Stimulated activated CD8-positive, alpha-beta memory T cell treated with anti-CD3 and anti-CD28 coated beads, Interleukin-2, amount 100 ng/mL, for 48 hours (primary cell): Measurements from ENCODE around the gene SSH2.

Experiments used
- DNase-seq, 2 donors: peaks; one replicate each; pipeline ENCODE4 v3.0.0-alpha.2; 2020; ENCODE audit warnings: low read depth in 2 of 2

The SSH2 gene

DNA sequence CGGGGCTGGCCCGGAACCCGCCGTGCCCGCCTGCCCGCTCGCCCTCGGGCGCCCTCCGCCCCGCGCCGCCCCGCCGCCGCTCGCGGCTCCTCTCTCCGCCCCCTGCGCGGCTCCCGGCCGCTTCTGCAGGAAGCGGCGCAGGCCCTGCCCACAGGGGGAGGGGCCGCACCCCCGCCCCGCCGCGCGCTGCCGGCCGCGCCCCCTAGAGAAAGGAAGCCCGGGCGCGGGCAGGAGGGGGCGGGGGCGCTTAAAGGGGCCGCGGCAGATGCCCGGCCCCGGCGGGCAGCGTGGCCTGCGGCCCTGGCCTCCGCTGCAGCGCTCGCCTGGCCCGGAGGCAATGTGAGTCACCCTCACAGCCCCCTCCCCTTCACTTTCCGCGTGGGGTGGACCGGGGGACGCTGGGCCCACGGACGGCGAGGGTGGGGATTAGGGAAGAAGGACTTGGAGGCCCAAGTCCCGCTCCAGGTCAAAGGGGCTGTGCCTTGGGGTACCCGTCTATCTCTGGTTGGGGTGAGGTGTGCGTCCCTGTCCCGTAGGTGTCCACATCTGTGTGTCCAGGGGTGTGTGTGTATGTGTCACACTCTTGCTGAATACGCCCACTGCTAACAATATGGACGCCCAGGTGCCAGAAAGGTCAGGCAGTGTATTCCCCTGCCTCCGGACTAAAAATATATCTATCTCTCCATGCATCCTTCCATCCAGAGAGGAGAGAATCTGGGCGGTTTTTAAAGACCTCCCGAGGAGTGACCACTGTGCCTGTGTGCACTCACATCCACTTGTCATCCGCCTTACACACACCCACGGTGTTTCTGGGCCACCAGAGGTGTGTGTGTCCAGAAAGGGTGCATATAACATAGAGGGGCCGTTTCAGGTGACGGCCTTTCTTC, 340.3 kb downstream of the SSH2 start, which contains the start of gene GIT1:
TSS of gene GIT1 (minus strand) at position 125 of the 887 bp plus-strand sequence. CDS start 270 bp downstream, outside the sequence.
- DNase-seq: peak; percentile 76 to 85

DNA sequence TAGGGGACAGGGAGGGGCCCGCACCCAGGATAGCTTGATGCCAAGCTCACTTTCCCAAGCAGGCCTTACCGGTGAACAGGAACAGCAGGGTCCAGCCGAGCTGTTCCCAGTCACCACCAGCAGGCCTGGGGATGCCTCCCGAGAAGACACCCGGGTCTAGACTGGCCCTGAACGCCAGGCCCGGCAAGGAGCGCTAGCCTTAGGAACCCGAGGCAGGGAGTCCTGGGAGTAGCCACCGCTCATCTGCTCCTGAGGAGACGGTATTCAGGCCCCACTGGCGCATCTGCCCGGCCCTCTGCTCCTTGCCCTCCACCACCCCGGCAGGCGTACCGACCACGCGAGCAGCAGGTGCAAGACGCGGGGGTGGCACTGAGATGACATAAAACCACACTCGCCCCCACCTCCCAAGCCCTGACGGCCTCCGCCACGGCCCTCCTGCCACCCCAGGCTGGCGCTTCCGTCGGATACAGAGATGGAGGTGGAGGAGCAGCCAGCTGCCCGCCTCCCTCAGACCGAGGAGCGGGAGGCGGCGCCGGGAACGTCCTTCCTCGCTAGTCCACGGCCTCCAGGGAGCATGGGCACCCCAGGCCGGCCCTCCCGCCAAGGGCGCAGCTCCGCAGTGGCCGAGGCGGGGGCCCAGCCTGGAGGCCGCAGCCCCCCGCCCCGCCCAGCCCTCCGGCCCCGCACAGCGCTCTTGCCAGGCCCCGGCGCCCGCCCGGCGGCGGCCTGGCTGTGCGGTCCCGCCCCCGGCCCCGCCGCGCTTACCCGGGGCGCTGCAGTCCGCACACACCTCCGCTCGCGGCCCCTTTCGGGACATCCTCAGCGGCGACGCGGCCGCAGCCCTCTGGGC, 341.2 kb downstream of the SSH2 start:
- DNase-seq: no peak

DNA sequence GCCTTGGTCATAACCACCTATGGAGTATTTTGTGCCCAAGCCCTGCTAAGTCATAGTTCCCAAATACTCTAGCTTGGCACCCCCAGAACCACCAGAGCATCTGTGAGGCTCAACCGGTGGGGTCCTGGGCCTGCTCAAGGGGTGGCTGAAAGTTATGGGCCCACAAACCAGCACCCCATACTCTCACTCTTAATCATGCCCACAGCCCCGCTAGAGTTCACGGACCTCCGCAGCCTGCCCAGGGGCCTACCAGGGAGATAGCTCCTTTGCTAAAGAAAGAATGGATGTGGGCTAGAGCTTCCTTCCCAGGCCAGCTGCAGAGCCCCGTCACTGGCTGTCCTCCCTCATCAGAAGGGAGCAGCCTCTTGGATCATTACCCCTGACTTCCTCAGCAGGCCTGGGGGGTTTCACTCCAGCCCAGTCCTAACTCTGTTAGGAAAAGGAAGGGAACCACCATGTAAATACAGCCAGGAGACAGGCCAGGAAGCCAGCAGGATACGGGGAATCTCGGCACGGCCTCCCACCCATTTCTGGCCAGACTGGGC, 341.9 kb downstream of the SSH2 start:
- DNase-seq: no peak

DNA sequence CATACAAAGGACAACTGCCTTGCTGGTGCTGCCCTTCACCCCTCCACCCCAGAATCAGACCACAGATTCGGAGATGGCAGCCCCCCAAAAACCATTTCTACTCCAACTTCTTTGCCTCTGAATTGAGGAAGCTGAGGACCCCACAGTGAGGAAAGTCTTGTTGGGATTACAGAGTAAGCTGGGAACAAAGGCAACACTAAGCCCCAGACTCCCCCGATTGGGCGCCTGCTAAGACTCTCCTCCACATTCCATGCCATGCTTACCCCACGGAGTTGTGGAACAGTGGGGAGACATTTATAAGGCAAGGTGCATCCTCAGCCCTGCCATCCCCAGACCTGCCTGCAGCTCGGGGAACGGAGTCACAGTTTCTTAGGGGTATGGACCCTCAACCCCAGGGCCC, 342.4 kb downstream of the SSH2 start:
- no peak for DNase-seq

DNA sequence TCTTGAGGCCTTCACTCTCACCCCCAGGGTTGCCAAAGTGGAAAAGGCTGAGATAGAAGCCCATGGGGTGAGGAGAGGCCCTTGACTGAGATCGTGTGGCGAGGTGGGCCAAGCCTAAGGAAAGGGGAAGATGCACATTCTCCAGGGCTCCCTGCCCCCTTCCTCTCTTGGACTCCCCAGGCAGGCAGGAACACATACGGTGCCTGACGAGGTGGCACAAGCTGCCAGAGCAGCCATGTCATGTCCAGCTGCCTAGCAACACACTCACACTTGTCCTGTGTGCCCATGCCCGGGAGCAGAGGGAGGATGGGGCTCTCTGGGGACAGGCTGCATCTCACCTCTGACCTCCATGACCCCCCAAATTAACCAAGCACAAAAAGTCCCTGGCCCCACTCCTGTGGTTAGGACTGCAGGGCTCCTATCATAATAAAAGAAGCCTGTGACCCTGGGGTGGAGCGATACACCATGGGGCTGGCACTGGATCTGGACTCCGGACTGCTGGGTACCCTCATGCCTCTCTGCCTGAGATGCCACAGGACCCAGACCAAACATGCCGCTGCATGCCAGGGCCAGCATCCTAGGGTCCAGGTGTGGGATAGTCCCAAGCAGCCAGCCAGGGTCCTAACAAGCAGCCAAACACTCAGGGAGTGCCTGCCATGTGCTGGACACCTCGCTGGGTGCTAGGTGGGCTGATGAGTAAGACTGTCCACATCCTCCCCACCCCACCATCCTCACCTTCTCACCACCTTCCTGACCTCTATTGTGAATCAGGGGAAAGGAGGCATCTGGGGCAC, 343.2 kb downstream of the SSH2 start:
- no peak for DNase-seq

DNA sequence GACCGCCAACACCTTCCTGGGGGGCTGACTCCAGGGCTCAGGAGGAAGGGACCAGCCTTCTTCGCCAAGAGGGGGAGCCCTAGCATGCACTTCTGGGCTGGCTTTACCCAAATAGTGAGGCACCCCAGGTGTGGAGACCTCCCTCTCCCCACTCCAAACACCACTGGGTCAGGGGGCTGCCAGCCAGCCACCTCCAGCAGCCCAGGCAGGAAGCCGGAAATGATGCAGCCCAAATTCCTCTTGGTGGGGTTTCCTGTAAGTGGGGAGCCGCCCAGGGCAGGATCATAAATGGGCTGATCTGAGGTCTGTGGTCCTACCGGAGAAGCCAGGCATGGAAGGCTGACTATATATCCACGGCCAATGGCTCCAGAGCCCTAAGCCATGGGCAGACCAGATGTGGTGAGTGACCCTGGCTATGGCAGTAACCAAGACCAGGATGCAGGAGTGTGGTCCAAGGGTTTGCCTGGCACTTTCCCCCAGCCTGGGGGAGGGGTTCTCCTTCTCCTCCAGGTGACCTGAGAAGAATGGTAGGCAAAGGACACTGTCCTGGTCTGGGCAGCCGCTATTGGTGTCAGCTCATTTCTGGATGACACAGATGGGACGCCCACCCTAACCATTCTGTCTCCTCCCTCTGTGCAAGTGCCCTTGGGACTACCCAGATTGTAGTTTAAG, 344.8 kb downstream of the SSH2 start:
- DNase-seq: no peak

DNA sequence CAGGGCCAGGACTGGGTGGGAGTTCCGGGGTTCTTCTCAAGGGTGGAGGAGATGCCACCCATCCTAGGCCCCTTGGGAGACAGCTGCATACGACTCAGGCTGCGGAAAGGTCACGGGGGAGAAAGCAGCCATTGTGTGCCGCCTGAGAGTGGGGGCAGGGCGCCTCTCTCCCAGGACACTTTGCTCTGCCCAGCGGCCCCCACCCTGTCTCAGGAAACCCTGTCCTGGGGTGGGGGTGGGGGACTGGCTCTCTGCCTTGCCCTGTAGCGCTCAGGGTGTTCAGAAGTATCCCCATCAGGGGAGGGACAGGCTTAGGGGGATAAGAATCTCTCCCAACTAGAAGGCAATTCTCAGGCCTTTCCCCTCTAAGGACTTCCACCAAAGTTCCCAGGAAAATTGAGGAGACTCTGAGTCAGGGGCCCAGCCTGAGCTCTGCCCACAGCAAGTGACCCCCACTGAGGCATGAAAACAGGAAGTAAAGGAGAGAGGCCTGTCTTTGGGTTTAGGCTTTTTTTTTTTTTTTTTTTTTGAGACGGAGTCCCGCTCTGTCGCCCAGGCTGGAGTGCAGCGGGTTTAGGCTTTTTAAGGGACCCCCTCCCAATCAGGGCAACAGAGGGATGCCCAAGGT, 345.5 kb downstream of the SSH2 start:
- no peak for DNase-seq

DNA sequence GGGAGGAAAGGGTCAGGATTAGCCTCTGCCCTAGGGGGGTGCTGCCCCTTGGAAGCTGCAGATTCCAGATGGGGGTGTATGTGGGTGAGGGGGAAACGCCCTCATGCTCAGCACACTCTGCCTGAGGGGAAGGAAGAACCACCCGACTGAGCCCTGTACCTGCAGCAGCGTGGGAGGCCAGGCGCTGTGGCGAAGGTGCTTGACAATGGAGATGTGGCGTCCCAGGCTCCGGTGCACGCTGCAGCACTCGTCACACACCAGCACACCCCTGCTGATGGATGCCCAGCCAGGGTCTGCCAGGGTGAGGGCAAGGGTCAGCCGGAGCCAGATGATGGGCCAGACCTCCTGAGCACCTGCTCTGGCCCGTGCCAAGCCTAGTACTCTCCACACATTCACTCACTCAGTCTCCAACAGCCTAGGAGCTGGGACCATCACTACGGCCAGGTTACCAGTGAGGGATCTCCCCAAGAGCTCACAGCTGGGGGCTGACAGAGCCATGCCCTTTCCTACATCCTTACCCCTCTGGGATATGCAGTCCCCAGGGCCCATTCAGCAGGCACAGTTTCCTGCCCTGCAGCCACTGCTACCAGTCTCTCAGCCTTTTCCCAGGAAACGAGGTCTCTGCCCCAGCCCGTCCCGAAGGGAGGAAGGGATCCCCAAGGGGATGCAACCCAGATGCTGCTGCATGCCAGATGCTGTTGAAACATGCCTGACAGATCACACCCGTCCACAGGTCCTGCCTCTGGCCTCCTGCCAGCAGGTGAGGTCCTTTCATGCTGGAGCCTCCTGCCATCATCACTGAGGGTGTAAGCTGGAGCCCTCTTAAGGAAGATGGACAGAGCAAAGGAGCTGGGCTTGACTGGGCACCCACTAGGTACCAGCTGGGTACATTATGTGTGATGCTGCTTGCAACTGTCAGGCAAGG, 346.4 kb downstream of the SSH2 start:
- no peak for DNase-seq

DNA sequence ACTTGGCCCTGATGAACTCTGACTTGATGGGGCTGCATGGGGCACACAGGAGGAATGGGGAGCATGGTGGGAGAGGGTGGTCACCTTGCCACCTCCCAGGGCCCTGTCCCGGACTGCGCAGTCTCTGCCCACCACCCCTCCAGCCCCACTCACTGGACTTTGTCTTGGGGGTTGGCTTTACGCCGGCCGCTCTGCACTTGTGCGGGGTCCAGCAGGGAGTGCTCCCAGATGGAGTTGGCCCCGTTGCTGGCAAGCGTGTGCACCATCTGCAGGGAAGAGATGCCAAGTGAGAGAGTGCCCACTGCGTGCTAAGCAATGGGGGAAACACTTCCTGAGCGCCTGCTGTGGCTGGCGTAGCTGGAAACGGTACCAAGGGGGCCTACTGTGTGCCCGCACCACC, 347.3 kb downstream of the SSH2 start:
- no peak for DNase-seq

DNA sequence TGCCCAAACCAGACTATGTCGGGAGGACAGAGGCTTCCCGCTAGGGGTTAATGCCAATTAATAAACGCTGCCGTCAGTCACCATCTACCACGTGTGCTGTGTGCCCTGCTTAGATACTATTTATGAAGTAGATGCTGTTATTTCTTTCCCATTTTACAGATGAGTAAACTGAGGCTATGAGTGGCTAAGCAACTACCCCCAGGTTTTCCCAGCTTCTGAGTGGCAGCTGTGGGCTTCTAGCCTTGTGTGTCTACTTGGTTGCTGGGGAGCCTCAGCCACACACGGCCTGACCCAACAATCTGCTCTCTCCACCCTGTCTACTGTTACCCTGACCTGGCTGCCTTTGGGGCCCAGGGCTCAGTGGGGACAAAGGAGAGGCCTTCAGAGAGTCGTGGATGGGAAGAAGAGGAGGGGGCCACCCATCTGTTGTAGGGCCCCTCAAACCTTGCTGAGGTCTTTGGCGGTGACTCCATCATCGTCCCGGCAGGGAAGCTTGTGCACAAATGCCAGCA, 347.7 kb downstream of the SSH2 start:
- no peak for DNase-seq

DNA sequence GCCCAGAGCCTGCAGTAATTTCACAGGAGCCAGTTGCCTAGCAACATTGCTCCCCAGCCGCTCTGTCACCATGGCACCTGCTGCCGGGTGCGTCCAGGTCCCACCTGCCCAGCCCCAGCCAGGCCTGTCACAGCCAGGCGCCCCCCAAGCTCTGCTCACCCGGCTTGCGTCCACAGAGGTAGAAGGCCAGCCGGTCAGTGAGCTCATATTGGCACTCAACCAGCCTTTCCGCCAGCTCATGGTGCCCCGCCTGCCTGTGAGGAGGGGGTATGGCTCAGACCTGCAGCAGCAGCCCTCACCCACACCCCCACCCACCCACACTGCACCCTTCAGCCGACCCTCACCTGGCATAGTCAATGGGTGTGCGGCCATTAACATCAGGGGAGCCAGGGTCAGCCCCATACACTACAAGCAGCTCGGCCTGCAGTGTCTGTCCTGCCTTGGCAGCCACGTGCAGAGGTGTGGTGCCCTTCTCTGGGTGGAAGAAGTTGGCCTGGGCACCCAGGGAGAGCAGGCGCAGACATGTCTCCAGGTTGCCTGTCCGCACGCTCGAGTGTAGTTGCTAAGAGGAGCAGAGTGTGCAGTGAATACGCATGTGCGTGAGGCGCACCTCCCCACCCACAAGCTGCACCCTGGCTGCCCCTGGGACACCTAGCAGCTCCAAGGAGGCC, 348.3 kb downstream of the SSH2 start:
- DNase-seq: no peak

DNA sequence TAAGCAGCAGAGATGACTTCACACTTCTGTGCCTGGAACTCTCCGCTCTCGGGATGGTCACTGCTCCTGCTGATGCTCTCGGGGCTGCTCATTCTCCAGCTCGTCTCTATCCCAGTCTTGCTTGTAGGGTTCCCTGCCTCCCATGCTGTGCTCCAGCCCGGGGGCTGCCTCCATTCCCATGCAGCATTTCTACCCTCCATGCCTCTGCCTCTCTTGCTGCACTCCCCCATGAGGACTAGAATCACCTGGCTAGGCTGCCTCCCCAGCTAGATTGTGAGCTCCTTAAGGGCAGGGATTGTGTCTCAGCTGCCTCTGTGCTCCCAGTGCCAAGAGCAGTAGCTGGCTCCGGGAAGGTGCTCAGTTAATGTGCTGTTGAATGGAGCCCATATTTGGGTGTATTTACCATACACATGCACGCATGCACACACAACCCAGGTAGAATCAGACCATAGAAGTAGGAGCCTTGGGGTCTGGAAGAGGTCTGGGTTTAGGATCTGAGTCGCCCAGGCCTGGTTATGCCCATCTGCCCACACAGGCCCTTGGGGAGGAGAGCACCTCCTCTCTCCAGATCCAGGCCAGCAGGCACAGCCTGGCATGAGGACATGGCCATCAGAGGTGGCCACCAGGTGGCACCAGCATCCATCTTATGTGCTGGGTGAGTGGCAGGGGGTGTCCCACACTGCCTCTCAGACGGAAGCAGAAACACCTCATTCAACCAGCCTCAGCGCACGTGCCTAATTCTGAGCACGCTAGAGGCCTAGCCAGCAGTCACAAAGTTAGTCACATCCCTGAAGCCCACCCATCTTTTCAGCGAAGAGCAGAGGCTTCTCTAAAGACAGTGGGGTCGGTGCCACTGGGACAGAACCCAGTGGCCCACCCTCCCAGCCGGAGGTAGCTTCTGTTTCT, 349.9 kb downstream of the SSH2 start:
- DNase-seq: peak; percentile 82

DNA sequence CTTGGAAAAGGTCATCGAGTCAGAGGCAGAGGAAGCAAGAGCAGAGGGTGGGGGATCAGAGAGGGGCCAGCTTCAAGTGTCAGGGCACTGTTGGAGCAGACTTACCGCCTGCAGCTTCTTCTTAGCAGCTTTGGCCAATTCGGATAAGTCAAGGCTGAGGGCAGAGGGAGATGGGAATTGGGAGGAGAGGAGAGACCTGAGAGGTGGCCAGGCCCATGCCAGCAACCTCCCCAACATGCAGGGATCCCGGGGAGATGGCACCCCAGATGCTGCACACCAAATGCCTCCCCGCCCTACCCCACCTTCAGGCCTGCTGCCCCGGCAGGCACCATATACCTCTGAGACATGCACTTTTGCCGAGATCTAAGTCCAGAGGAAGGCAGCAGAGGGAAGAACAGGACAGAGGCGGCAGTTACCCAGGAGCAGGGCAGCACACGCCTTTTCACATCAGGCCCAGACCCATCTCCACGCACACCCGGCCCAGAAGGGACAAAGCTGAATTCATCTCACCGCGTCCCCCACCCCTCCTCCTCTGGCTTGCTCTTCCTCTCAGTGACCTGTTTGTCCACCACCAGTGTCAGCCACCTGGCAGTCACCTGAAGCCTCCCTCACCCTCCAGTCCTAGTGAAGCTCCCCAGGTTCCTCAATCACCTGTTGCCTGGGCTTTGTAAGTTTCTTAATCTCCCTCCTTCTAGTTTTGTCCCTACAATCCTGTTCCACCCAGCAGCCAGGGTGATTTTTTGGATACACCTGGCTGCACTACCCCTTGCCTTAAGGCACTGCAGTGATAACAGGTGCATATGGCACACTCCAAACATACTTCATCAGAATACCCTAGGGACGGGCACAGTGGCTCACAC, 351.2 kb downstream of the SSH2 start:
- no peak for DNase-seq

DNA sequence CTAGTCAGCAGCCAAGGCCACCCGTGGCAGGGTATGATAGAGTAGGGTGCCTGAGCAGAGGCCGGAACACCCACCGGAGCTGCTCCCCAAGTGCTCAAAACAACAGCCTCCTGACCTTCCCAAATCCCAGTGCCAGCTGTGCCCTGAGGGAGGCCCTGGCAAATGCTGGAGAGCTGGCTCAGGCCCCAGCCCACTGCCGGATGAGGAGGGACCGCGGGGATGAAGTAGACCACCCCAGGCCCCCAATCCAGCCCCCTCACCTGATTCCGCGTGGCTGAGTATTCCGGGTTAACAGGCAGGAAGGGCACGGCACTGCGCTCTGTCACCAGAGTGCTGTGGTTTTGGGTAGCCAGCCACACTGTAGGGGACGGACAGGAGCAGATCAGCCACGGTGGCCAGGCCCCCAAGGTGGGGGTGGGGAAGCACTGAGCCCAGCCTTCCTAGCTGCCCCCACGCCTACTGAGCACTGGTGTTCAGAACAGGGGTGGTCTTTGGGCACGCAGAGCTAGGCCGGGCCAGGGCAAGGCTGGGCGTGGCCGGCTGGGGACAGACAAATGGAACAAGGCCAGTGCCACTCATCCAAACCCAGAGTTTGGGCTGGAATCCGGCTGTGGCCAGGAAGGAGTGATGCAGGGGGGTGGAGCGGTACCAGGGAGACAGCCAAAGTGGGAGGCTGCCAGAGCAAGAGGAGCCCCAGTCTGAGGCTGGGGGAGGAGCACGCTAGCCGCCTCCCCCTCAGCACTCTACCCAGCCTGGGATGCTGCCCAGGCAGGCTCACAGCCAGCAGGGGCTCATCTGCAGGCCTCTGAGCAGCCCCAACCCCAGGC, 352.4 kb downstream of the SSH2 start:
- no peak for DNase-seq

DNA sequence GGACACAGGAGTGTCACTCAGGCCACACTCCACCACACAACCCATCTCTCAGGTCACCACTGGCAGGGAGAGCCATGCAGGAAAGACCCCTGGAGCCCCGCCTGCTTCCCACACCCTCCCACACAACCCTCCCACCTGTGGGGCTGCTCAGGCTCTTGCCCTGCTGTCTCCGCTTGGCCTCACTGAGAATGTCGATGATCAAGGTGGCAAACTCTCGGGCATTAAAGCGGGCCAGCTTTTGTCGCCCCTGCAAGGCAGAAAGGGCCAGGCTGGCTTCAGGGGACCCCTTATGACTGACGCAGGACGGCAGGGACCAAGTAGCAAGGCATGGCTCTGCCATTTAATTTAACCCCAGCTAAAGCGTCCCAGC, 353.0 kb downstream of the SSH2 start:
- DNase-seq: no peak
